ENCODE measurements around the gene CIRBP. TPM values are rescaled to one million over a fixed set of nuclear protein-coding genes. Genes with fewer than 3 reads are reported as not detected.

The CIRBP gene
- total and polyA plus RNA-seq, 2 of the 13 experiments (the other 11 are each of a cell fraction or from before 2014, with no cell fraction given): 133 to 140 TPM

- TF ChIP-seq ZNF546 (CRISPR knock-in tag; conservative IDR thresholded peaks at IDR 0.05) (0 out of 2 replicates have a peak, but pooled peaks have one; percentile 30), NCOR1 (IDR thresholded peaks at IDR 0.05; ENCODE audit: borderline replicate concordance, low read length) (no peak), KDM5A (IDR thresholded peaks at IDR 0.05; ENCODE audit: borderline replicate concordance, low read length) (no peak), NR1H2 (CRISPR knock-in tag; IDR thresholded peaks at IDR 0.05; ENCODE audit: borderline replicate concordance, low read depth) (0 out of 2 replicates have a peak, but pooled peaks have one; percentile 68), HNRNPL (IDR thresholded peaks at IDR 0.05; ENCODE audit: low read depth, low read length) (0 out of 2 replicates have a peak, but pooled peaks have one; percentile 29), GABPB1 (CRISPR knock-in tag; IDR thresholded peaks at IDR 0.05) (peak; percentile 41; the same call in 1 of the 2 replicates), RBFOX2 (IDR thresholded peaks at IDR 0.05; ENCODE audit: low read depth, low read length) (peak; percentile 67), ZZZ3 (CRISPR knock-in tag; IDR thresholded peaks at IDR 0.05; ENCODE audit: borderline replicate concordance) (no peak), NFYB (CRISPR knock-in tag; IDR thresholded peaks at IDR 0.05) (no peak), E2F2 (CRISPR knock-in tag; IDR thresholded peaks at IDR 0.05; ENCODE audit: borderline replicate concordance) (no peak), TOE1 (CRISPR knock-in tag; IDR thresholded peaks at IDR 0.05) (no peak), ARNT (IDR thresholded peaks at IDR 0.05) (no peak), TCF12 (IDR thresholded peaks at IDR 0.05) (no peak), TCF12 (CRISPR knock-in tag; IDR thresholded peaks at IDR 0.05) (0 out of 2 replicates have a peak, but pooled peaks have one; percentile 28), HNF4G (IDR thresholded peaks at IDR 0.05; ENCODE audit: borderline replicate concordance, low read depth, low read length) (no peak; the same call in 1 of the 2 replicates), HNF4G (CRISPR knock-in tag; IDR thresholded peaks at IDR 0.05; ENCODE audit: borderline replicate concordance, low read depth) (0 out of 2 replicates have a peak, but pooled peaks have one; percentile 18), TBP (CRISPR knock-in tag; IDR thresholded peaks at IDR 0.05) (no peak)
- TF ChIP-seq, protein P1, sequence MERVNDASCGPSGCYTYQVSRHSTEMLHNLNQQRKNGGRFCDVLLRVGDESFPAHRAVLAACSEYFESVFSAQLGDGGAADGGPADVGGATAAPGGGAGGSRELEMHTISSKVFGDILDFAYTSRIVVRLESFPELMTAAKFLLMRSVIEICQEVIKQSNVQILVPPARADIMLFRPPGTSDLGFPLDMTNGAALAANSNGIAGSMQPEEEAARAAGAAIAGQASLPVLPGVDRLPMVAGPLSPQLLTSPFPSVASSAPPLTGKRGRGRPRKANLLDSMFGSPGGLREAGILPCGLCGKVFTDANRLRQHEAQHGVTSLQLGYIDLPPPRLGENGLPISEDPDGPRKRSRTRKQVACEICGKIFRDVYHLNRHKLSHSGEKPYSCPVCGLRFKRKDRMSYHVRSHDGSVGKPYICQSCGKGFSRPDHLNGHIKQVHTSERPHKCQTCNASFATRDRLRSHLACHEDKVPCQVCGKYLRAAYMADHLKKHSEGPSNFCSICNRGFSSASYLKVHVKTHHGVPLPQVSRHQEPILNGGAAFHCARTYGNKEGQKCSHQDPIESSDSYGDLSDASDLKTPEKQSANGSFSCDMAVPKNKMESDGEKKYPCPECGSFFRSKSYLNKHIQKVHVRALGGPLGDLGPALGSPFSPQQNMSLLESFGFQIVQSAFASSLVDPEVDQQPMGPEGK (CRISPR knock-in tag; IDR thresholded peaks at IDR 0.05): peak; percentile 87
- TF ChIP-seq, protein P2, sequence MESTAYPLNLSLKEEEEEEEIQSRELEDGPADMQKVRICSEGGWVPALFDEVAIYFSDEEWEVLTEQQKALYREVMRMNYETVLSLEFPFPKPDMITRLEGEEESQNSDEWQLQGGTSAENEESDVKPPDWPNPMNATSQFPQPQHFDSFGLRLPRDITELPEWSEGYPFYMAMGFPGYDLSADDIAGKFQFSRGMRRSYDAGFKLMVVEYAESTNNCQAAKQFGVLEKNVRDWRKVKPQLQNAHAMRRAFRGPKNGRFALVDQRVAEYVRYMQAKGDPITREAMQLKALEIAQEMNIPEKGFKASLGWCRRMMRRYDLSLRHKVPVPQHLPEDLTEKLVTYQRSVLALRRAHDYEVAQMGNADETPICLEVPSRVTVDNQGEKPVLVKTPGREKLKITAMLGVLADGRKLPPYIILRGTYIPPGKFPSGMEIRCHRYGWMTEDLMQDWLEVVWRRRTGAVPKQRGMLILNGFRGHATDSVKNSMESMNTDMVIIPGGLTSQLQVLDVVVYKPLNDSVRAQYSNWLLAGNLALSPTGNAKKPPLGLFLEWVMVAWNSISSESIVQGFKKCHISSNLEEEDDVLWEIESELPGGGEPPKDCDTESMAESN (CRISPR knock-in tag; conservative IDR thresholded peaks at IDR 0.05): no peak
- TF ChIP-seq, protein P3, sequence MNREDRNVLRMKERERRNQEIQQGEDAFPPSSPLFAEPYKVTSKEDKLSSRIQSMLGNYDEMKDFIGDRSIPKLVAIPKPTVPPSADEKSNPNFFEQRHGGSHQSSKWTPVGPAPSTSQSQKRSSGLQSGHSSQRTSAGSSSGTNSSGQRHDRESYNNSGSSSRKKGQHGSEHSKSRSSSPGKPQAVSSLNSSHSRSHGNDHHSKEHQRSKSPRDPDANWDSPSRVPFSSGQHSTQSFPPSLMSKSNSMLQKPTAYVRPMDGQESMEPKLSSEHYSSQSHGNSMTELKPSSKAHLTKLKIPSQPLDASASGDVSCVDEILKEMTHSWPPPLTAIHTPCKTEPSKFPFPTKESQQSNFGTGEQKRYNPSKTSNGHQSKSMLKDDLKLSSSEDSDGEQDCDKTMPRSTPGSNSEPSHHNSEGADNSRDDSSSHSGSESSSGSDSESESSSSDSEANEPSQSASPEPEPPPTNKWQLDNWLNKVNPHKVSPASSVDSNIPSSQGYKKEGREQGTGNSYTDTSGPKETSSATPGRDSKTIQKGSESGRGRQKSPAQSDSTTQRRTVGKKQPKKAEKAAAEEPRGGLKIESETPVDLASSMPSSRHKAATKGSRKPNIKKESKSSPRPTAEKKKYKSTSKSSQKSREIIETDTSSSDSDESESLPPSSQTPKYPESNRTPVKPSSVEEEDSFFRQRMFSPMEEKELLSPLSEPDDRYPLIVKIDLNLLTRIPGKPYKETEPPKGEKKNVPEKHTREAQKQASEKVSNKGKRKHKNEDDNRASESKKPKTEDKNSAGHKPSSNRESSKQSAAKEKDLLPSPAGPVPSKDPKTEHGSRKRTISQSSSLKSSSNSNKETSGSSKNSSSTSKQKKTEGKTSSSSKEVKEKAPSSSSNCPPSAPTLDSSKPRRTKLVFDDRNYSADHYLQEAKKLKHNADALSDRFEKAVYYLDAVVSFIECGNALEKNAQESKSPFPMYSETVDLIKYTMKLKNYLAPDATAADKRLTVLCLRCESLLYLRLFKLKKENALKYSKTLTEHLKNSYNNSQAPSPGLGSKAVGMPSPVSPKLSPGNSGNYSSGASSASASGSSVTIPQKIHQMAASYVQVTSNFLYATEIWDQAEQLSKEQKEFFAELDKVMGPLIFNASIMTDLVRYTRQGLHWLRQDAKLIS (CRISPR knock-in tag; IDR thresholded peaks at IDR 0.05): no peak
These were observed 29.1 kb upstream of the CIRBP start (continued) for GRCh38 chr19:1239796-1240737.

Measured in HepG2 (cell line).